Ishikawa (cell line): ENCODE measurements around the gene ESYT2.

ENCODE experiments used
- CEBPB ChIP-seq: IDR thresholded peaks from 2 replicates; pipeline ENCODE4 v1.6.1; 2012
- CREB1 ChIP-seq: IDR thresholded peaks from 2 replicates; pipeline ENCODE4 v1.6.1; 2012; ENCODE audit warnings: low read depth
- EGR1 ChIP-seq: IDR thresholded peaks from 2 replicates; pipeline ENCODE4 v1.6.1; 2012
- EP300 ChIP-seq: IDR thresholded peaks from 2 replicates; pipeline ENCODE4 v1.6.1; 2012; ENCODE audit warnings: borderline replicate concordance
- FOXM1 ChIP-seq: IDR thresholded peaks from 2 replicates; pipeline ENCODE4 v1.6.1; 2012; ENCODE audit warnings: low read depth, borderline replicate concordance
- MAX ChIP-seq: IDR thresholded peaks from 2 replicates; pipeline ENCODE4 v1.6.1; 2012
- NFIC ChIP-seq: IDR thresholded peaks from 2 replicates; pipeline ENCODE4 v1.6.1; 2012
- RAD21 ChIP-seq: IDR thresholded peaks from 2 replicates; pipeline ENCODE4 v1.6.1; 2012; ENCODE audit warnings: low read depth
- REST ChIP-seq: IDR thresholded peaks from 2 replicates; pipeline ENCODE4 v1.6.1; 2012; ENCODE audit warnings: low read depth, mild to moderate bottlenecking
- TAF1 ChIP-seq: IDR thresholded peaks from 2 replicates; pipeline ENCODE4 v1.6.1; 2012; ENCODE audit warnings: low read depth, mild to moderate bottlenecking
- TCF12 ChIP-seq: IDR thresholded peaks from 2 replicates; pipeline ENCODE4 v1.6.1; 2012; ENCODE audit warnings: low read depth
- TEAD4 ChIP-seq: IDR thresholded peaks from 2 replicates; pipeline ENCODE4 v1.6.1; 2012
- USF1 ChIP-seq: IDR thresholded peaks from 2 replicates; pipeline ENCODE4 v1.6.1; 2012
- YY1 ChIP-seq: IDR thresholded peaks from 2 replicates; pipeline ENCODE4 v1.6.1; 2012; ENCODE audit warnings: low read depth
- ZBTB7A ChIP-seq: IDR thresholded peaks from 2 replicates; pipeline ENCODE4 v1.6.1; 2012; ENCODE audit warnings: low read depth

Gene ESYT2

GRCh38 chr7:158687406-158687805, 141.9 kb downstream of the ESYT2 start:
- TF ChIP-seq MAX = no peak
- no peak for TF ChIP-seq CREB1
- TF ChIP-seq NFIC = no peak
- no peak for TF ChIP-seq TCF12
- no peak for TF ChIP-seq CEBPB

GRCh38 chr7:158685693-158686092, 143.6 kb downstream of the ESYT2 start:
- TF ChIP-seq USF1 (no peak), REST (no peak), YY1 (no peak), ZBTB7A (no peak), MAX (no peak), CREB1 (no peak), EP300 (no peak), CEBPB (no peak), TCF12 (no peak), EGR1 (no peak), RAD21 (no peak), NFIC (no peak), TAF1 (no peak), FOXM1 (no peak)

- TF ChIP-seq TCF12 (no peak), TAF1 (no peak)
Measured at GRCh38 chr7:158684329-158684728, 145.0 kb downstream of the ESYT2 start.

GRCh38 chr7:158683541-158683940, 145.8 kb downstream of the ESYT2 start:
- TF ChIP-seq MAX (no peak), REST (no peak), USF1 (no peak), TCF12 (no peak), NFIC (no peak)

- TF ChIP-seq CEBPB = no peak
- TF ChIP-seq ZBTB7A = no peak
- TF ChIP-seq NFIC = no peak
- TF ChIP-seq CREB1 = no peak
- TF ChIP-seq MAX = no peak
- no peak for TF ChIP-seq TEAD4
- no peak for TF ChIP-seq TCF12
- no peak for TF ChIP-seq RAD21
- TF ChIP-seq EP300 = no peak
- TF ChIP-seq FOXM1 = no peak
- TF ChIP-seq EGR1 = no peak
- no peak for TF ChIP-seq USF1
- TF ChIP-seq TAF1 = no peak
- no peak for TF ChIP-seq REST
- TF ChIP-seq YY1 = no peak
Measured at GRCh38 chr7:158682456-158682855, 146.9 kb downstream of the ESYT2 start.
